Ovary (tissue), 9 donors: ENCODE measurements around the gene RPL3. TPM values are rescaled to one million over a fixed set of nuclear protein-coding genes. Genes with fewer than 3 reads are reported as not detected.

Experiments
- DNase-seq, 5 donors: peaks; one replicate each; pipeline ENCODE4 v3.0.0-alpha.2; 2019 to 2020
- H3K27ac ChIP-seq, 2 donors: fragments of 200-600 bp; one replicate each; pipeline versions ENCODE4 v1.5.1 to v1.8.0; 2019 to 2022
- H3K27me3 ChIP-seq: fragments of 200-600 bp; one replicate; pipeline ENCODE4 v1.8.0; 2022
- H3K36me3 ChIP-seq: fragments of 200-600 bp; sonication (generic); one replicate; pipeline ENCODE4 v1.5.1; 2019
- H3K4me1 ChIP-seq: one replicate; pipeline ENCODE4 v1.8.1; 2013; ENCODE audit warnings: mild to moderate bottlenecking, moderate library complexity; ENCODE audit not compliant: insufficient read depth
- H3K4me3 ChIP-seq: fragments of 200-600 bp; sonication (generic); one replicate; pipeline ENCODE4 v1.5.1; 2017
- H3K9me3 ChIP-seq, 2 donors: fragments of 200-600 bp in 1 of 2; sonication (generic) in 1 of 2; one replicate each; pipeline versions ENCODE4 v1.5.1 to v1.8.1; 2013 to 2019; ENCODE audit warnings: mild to moderate bottlenecking in 1 of 2, moderate library complexity in 1 of 2
- CTCF ChIP-seq, 3 donors: fragments of 450-650 bp in 2 of 3; fragments of 200-600 bp in 1 of 3; IDR thresholded peaks; one replicate each; pipeline versions ENCODE4 v1.5.1 to v1.8.0; 2016 to 2022; ENCODE audit warnings: antibody characterized with exemption in 3 of 3, mild to moderate bottlenecking in 1 of 3
- EP300 ChIP-seq: sonication (generic); formaldehyde crosslinking; IDR thresholded peaks from one replicate; pipeline ENCODE4 v1.6.1; 2017; ENCODE audit warnings: antibody characterized with exemption
- POLR2A ChIP-seq: fragments of 450-650 bp; IDR thresholded peaks from one replicate; pipeline ENCODE4 v1.6.1; 2017; ENCODE audit warnings: antibody characterized with exemption, mild to moderate bottlenecking, moderate library complexity
- WGBS, 3 donors: extraction: QIAGEN DNeasy Blood & Tissue Kit in 1 of 3; methylation state at CpG; one replicate each; pipeline versions ENCODE4 v1.1.5 to v1.1.7; 2013 to 2017; 5-methylcytosine and 5-hydroxymethylcytosine counted together
- intact Hi-C, 4 donors: fragments of 100-400 bp; cut with DNase I; formaldehyde crosslinking; loops; one replicate each; pipeline versions ENCODE4 v1.11.0 to v1.15.1; 2022 to 2023
- polyA plus RNA-seq, 2 donors: library from polyadenylated mRNA; stranded (reverse); fragments of 200-250 nt in 1 of 2; fragments of 350-450 nt in 1 of 2; fragmentation: Illumina TruSeq in 1 of 2; extraction: RNeasy Lipid Tissue Mini Kit (QIAGEN cat#74804) in 1 of 2; gene quantifications; one replicate each; pipeline ENCODE4 v1.2.3, GENCODE V29; 2013 to 2014
- total RNA-seq, 7 donors: library from RNA; depleted of rRNA in 2 of 7; stranded (reverse); fragments of >200 nt in 2 of 7; fragmentation: NEBNext Ultra II Directional in 3 of 7; extraction: Animal tissue kit (Norgen Biotek cat#: 25700) in 3 of 7; gene quantifications; one replicate each; pipeline versions ENCODE4 v1.1.0 to v1.2.4, GENCODE V29; 2016 to 2023
- donor health status: DM: no; HTN: no; CAD: no; lungs with moderate emphysema.
- donor health status: DM: no; HTN: no; CAD: no.
- donor health status: Bipolar disorder and iron deficiency.
- donor health status: DM: yes; HTN: yes; CAD: no.
- donor health status: DM: no; HTN: no; CAD: no.
- donor health status: DM: yes; HTN: yes; CAD: no.

The RPL3 gene
- total and polyA plus RNA-seq, 9 donors: 3,441 to 7,258 (median 4,727) TPM

- 1 to 4% (median 2%) methylated on average over 26 of the region's 26 CpGs for WGBS, 3 donors
- no peak for DNase-seq
- intact Hi-C loops: loop anchor here (5.0 to 10.0 kb wide), 6 partner anchors 166 to 446 kb away; partner anchors contain the start of genes ATF4 (in 3 of the 4), CBX6 (in 1 of the 4), CBX7 (in 1 of the 4) and MIEF1 (in 1 of the 4)
- Histone ChIP-seq H3K4me1 (peaks cover 11% of the 10 kb centered on the region), H3K27ac (peak overlapping the region; percentile 88 to 93), H3K27me3 (no peaks in the 10 kb centered on the region), H3K4me3 (peak overlapping the region; percentile 83), H3K9me3 (no peaks in the 10 kb centered on the region), H3K36me3 (no peaks in the 10 kb centered on the region)
- no peak for TF ChIP-seq EP300
- TF ChIP-seq POLR2A: no peak
- TF ChIP-seq CTCF (IDR thresholded peaks at IDR 0.05): no peak
Measured at GRCh38 chr22:39318507-39319283, 728 bp downstream of the RPL3 start.

GRCh38 chr22:39317775-39318506, 1.5 kb downstream of the RPL3 start:
- WGBS, 3 donors: 2 to 5% (median 4%) methylated on average over 9 of the region's 9 CpGs
- no peak for TF ChIP-seq POLR2A
- TF ChIP-seq CTCF (IDR thresholded peaks at IDR 0.05): no peak
- no peak for TF ChIP-seq EP300
- Histone ChIP-seq H3K4me3 (peak overlapping the region; percentile 83), H3K36me3 (no peaks in the 10 kb centered on the region), H3K27ac (peak overlapping the region; percentile 88 to 93), H3K27me3 (no peaks in the 10 kb centered on the region), H3K9me3 (no peaks in the 10 kb centered on the region), H3K4me1 (peaks cover 11% of the 10 kb centered on the region)
- no peak for DNase-seq
- intact Hi-C loops: loop anchor here (2.0 to 10.0 kb wide), 8 partner anchors 145 to 446 kb away; partner anchors contain the start of genes ATF4 (in 3 of the 4), CBX6 (in 1 of the 4), CBX7 (in 1 of the 4) and MIEF1 (in 1 of the 4)

GRCh38 chr22:39317084-39317774, 2.2 kb downstream of the RPL3 start:
- DNase-seq: peak in 1 of 5 donors; percentile 33
- H3K27me3 ChIP-seq: no peaks in the 10 kb centered on the region
- peak overlapping the region in 1 of 2 donors; percentile 93 for H3K27ac ChIP-seq
- peaks cover 11% of the 10 kb centered on the region for H3K4me1 ChIP-seq
- intact Hi-C loops: loop anchor here (2.0 to 10.0 kb wide), 8 partner anchors 144 to 445 kb away; partner anchors contain the start of genes ATF4 (in 3 of the 4), CBX6 (in 1 of the 4), CBX7 (in 1 of the 4) and MIEF1 (in 1 of the 4)
- H3K4me3 ChIP-seq: no peak overlapping the region
- WGBS, 3 donors: 12 to 30% (median 14%) methylated on average over 9 of the region's 9 CpGs
- H3K36me3 ChIP-seq: no peaks in the 10 kb centered on the region
- TF ChIP-seq EP300: no peak
- TF ChIP-seq CTCF (IDR thresholded peaks at IDR 0.05): no peak
- TF ChIP-seq POLR2A: no peak
- H3K9me3 ChIP-seq: no peaks in the 10 kb centered on the region
